HL-60 (cell line): ENCODE measurements around the gene ANO6.

Experiments
- DNase-seq, 2 experiments: peaks; one replicate each; pipeline ENCODE4 v3.0.0-alpha.2; 2010 to 2020; ENCODE audit warnings: low read depth in 1 of 2, low spot score in 1 of 2
- H3K27ac ChIP-seq: fragments of 250-450 bp; sonication (Bioruptor Pico); replicated peaks from 2 replicates; pipeline ENCODE4 v1.5.1; 2020; ENCODE audit warnings: mild to moderate bottlenecking, moderate library complexity
- H3K27me3 ChIP-seq: fragments of 250-450 bp; sonication (Bioruptor Pico); 2 replicates; pipeline ENCODE4 v1.5.1; 2021; ENCODE audit warnings: mild to moderate bottlenecking, moderate library complexity; ENCODE audit not compliant: insufficient read depth, poor library complexity, severe bottlenecking
- H3K4me3 ChIP-seq: replicated peaks from 2 replicates; pipeline ENCODE4 v1.5.1; 2011; ENCODE audit warnings: mild to moderate bottlenecking, control low read depth, low read length; ENCODE audit not compliant: insufficient read depth
- CTCF ChIP-seq: IDR thresholded peaks from one replicate; pipeline ENCODE4 v1.5.1; 2011; ENCODE audit warnings: low read length, control low read depth, inconsistent platforms; ENCODE audit not compliant: insufficient read depth
- GABPA ChIP-seq: IDR thresholded peaks from 2 replicates; pipeline ENCODE4 v1.6.1; 2012; ENCODE audit warnings: low read depth
- POLR2AphosphoS5 ChIP-seq: IDR thresholded peaks from 2 replicates; pipeline ENCODE4 v1.6.1; 2012; ENCODE audit warnings: low read depth
- SPI1 ChIP-seq: IDR thresholded peaks from 2 replicates; pipeline ENCODE4 v1.6.1; 2012; ENCODE audit warnings: low read depth, mild to moderate bottlenecking, borderline replicate concordance
- TF ChIP-seq, protein P1 (sequence below): IDR thresholded peaks from 2 replicates; pipeline ENCODE4 v1.6.1; 2012; ENCODE audit warnings: low read depth; ENCODE audit not compliant: insufficient replicate concordance

Gene ANO6

GRCh38 chr12:45248095-45248494 is 32.2 kb downstream of the ANO6 start:
- TF ChIP-seq POLR2AphosphoS5 (no peak), GABPA (no peak)
- TF ChIP-seq, protein P1, sequence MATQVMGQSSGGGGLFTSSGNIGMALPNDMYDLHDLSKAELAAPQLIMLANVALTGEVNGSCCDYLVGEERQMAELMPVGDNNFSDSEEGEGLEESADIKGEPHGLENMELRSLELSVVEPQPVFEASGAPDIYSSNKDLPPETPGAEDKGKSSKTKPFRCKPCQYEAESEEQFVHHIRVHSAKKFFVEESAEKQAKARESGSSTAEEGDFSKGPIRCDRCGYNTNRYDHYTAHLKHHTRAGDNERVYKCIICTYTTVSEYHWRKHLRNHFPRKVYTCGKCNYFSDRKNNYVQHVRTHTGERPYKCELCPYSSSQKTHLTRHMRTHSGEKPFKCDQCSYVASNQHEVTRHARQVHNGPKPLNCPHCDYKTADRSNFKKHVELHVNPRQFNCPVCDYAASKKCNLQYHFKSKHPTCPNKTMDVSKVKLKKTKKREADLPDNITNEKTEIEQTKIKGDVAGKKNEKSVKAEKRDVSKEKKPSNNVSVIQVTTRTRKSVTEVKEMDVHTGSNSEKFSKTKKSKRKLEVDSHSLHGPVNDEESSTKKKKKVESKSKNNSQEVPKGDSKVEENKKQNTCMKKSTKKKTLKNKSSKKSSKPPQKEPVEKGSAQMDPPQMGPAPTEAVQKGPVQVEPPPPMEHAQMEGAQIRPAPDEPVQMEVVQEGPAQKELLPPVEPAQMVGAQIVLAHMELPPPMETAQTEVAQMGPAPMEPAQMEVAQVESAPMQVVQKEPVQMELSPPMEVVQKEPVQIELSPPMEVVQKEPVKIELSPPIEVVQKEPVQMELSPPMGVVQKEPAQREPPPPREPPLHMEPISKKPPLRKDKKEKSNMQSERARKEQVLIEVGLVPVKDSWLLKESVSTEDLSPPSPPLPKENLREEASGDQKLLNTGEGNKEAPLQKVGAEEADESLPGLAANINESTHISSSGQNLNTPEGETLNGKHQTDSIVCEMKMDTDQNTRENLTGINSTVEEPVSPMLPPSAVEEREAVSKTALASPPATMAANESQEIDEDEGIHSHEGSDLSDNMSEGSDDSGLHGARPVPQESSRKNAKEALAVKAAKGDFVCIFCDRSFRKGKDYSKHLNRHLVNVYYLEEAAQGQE = no peak
- Histone ChIP-seq H3K27ac (no peak overlapping the region), H3K4me3 (no peak overlapping the region), H3K27me3 (no peaks in the 10 kb centered on the region)
- no peak for DNase-seq

DNA sequence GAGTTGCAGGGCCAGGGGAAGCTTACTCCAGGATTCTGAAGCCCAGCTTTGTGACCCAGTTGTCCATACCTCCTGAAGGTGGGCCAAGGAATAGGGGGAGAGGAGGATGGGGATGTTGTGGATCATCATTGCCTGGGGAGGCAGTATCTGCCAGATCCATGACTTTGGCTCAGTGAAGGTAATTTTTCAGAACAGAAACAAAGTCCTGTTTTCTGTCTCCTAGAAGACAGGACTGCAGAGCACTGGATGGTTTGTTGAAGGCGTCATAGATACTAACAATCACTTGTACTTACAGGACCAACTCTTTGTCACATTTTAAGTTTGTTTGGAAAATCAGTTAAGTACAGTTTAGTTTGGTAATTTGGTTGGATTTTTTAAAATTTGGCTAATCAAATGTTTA is 38.4 kb downstream of the ANO6 start:
- H3K27ac ChIP-seq = no peak overlapping the region
- DNase-seq = no peak
- H3K4me3 ChIP-seq = no peak overlapping the region

GRCh38 chr12:45256721-45257120 is 40.8 kb downstream of the ANO6 start:
- H3K27me3 ChIP-seq = no peaks in the 10 kb centered on the region
- peak overlapping the region; percentile 14; the same call in 1 of the 2 replicates for H3K27ac ChIP-seq
- no peak for DNase-seq
- no peak overlapping the region for H3K4me3 ChIP-seq
- no peak for TF ChIP-seq GABPA

More for the DNA sequence above, 38.4 kb downstream of the ANO6 start:
- TF ChIP-seq GABPA = no peak
- TF ChIP-seq POLR2AphosphoS5 = no peak
- TF ChIP-seq, protein P1 = no peak
- TF ChIP-seq SPI1 = no peak
- TF ChIP-seq CTCF = no peak
- no peaks in the 10 kb centered on the region for H3K27me3 ChIP-seq

- DNase-seq = peak in 1 of 2 experiments; percentile 80
- peak overlapping the region; percentile 14; the same call in 1 of the 2 replicates for H3K27ac ChIP-seq
- no peaks in the 10 kb centered on the region for H3K27me3 ChIP-seq
- H3K4me3 ChIP-seq = no peak overlapping the region
- TF ChIP-seq GABPA (no peak), POLR2AphosphoS5 (peak; percentile 61; the same call in 1 of the 2 replicates), SPI1 (peak; percentile 100), CTCF (no peak)
- TF ChIP-seq, protein P1 = no peak
Measured at GRCh38 chr12:45257185-45257930, 41.5 kb downstream of the ANO6 start.
